ENCODE data around the gene SPTBN4.
A peak's percentile ranks its signal among the peaks of the same experiment; 100 is the strongest.
"Not testable (repeated sequence)": the region's sequence is repeated elsewhere in the genome, so short reads cannot be mapped to it uniquely, and the experiment has no call there.

Gene SPTBN4

GRCh38 chr19:40623403-40624251 lies 156.8 kb downstream of the SPTBN4 start:
- DNase-seq = peak; percentile 85

GRCh38 chr19:40624369-40625153 lies 157.8 kb downstream of the SPTBN4 start:
- DNase-seq = not testable (repeated sequence)

- peak; percentile 3 for DNase-seq
Observed at GRCh38 chr19:40625406-40626120, 158.8 kb downstream of the SPTBN4 start.
